CD4-positive, alpha-beta T cell treated with Interleukin-12 subunit alpha and Interleukin-12 subunit beta, for 1 hour (primary cell): ENCODE data around the gene FATE1.
"Not testable (repeated sequence)": the region's sequence is repeated elsewhere in the genome, so short reads cannot be mapped to it uniquely, and the experiment has no call there.

Experiments
- DNase-seq: peaks from one replicate; pipeline ENCODE4 v3.0.0-alpha.2; 2020

FATE1 gene

GRCh38 chrX:151715752-151716151, at the start of gene FATE1:
Gene FATE1 (plus strand): TSS chrX:151716035. CDS start chrX:151716120, 85 bp downstream.
- DNase-seq, result no peak

- no peak for DNase-seq
These were observed 40.6 kb upstream of the FATE1 start for GRCh38 chrX:151675121-151675746.

GRCh38 chrX:151676196-151676595, 39.6 kb upstream of the FATE1 start:
- DNase-seq, result no peak

- DNase-seq, result no peak
These were observed 35.9 kb upstream of the FATE1 start for GRCh38 chrX:151679798-151680402.

GRCh38 chrX:151680805-151681204, 35.0 kb upstream of the FATE1 start:
- DNase-seq, result peak; percentile 43

- DNase-seq, result no peak
These were observed 28.2 kb upstream of the FATE1 start for GRCh38 chrX:151687635-151688034.

GRCh38 chrX:151688695-151689094, 27.1 kb upstream of the FATE1 start:
- no peak for DNase-seq

GRCh38 chrX:151692825-151693224, 23.0 kb upstream of the FATE1 start:
- DNase-seq, result no peak

- no peak for DNase-seq
These were observed 21.7 kb upstream of the FATE1 start for GRCh38 chrX:151694121-151694520.

- DNase-seq, result no peak
These were observed 20.9 kb upstream of the FATE1 start, which contains the start of gene PRRG3 for GRCh38 chrX:151694661-151695582. Gene PRRG3 (plus strand): TSS chrX:151695458. CDS start chrX:151698815, 3,357 bp downstream.

GRCh38 chrX:151695583-151696340, 20.1 kb upstream of the FATE1 start:
- DNase-seq, result no peak

- not testable (repeated sequence) for DNase-seq
These were observed 18.8 kb upstream of the FATE1 start for GRCh38 chrX:151697082-151697481.

GRCh38 chrX:151697522-151697921, 18.3 kb upstream of the FATE1 start:
- DNase-seq, result no peak

GRCh38 chrX:151698485-151698884, 17.4 kb upstream of the FATE1 start:
- DNase-seq, result no peak

- DNase-seq, result no peak
These were observed 16.1 kb upstream of the FATE1 start for GRCh38 chrX:151699746-151700145.

GRCh38 chrX:151700581-151700980, 15.3 kb upstream of the FATE1 start:
- no peak for DNase-seq

GRCh38 chrX:151701071-151701470, 14.8 kb upstream of the FATE1 start:
- no peak for DNase-seq

- no peak for DNase-seq
These were observed 14.3 kb upstream of the FATE1 start for GRCh38 chrX:151701531-151701930.

GRCh38 chrX:151702026-151702714, 13.7 kb upstream of the FATE1 start:
- DNase-seq, result no peak

GRCh38 chrX:151702741-151703340, 13.0 kb upstream of the FATE1 start:
- DNase-seq, result no peak

GRCh38 chrX:151703487-151703886, 12.3 kb upstream of the FATE1 start:
- no peak for DNase-seq
